Measurements from ENCODE around the gene SLAMF9.
A peak's percentile ranks its signal among the peaks of the same experiment; 100 is the strongest.
"Not testable (repeated sequence)": the region's sequence is repeated elsewhere in the genome, so short reads cannot be mapped to it uniquely, and the experiment has no call there.

The SLAMF9 gene

GRCh38 chr1:159920202-159920601 lies 33.8 kb downstream of the SLAMF9 start:
- no peak for DNase-seq

GRCh38 chr1:159919236-159919865 lies 34.7 kb downstream of the SLAMF9 start:
- DNase-seq: no peak

GRCh38 chr1:159918352-159919200 lies 35.5 kb downstream of the SLAMF9 start:
- no peak for DNase-seq

GRCh38 chr1:159917533-159918351 lies 36.3 kb downstream of the SLAMF9 start:
- DNase-seq: no peak

GRCh38 chr1:159916242-159917051 lies 37.6 kb downstream of the SLAMF9 start:
- DNase-seq: peak; percentile 30

GRCh38 chr1:159915571-159916241 lies 38.3 kb downstream of the SLAMF9 start:
- DNase-seq: no peak

GRCh38 chr1:159914252-159915018 lies 39.6 kb downstream of the SLAMF9 start:
- DNase-seq: no peak

GRCh38 chr1:159913451-159914192 lies 40.4 kb downstream of the SLAMF9 start:
- no peak for DNase-seq

GRCh38 chr1:159911326-159912070 lies 42.5 kb downstream of the SLAMF9 start:
- no peak for DNase-seq

GRCh38 chr1:159908031-159908940 lies 45.8 kb downstream of the SLAMF9 start:
- no peak for DNase-seq

GRCh38 chr1:159906960-159907359 lies 47.1 kb downstream of the SLAMF9 start:
- DNase-seq: no peak

- not testable (repeated sequence) for DNase-seq
These were observed 50.0 kb downstream of the SLAMF9 start for GRCh38 chr1:159904036-159904435.

GRCh38 chr1:159902541-159902940 lies 51.5 kb downstream of the SLAMF9 start:
- no peak for DNase-seq

Measured in NCI-H1694 treated with DMSO at 0.1 percent for 48 hours (cell line).